Measurements from ENCODE around the gene TET3.

Gene TET3

GRCh38 chr2:74031221-74031620, 46.5 kb downstream of the TET3 start:
- no peak for DNase-seq (ENCODE audit: low read depth in 2 of 2)

GRCh38 chr2:74031959-74032287, 47.2 kb downstream of the TET3 start:
- no peak for DNase-seq (ENCODE audit: low read depth in 2 of 2)

- DNase-seq (ENCODE audit: low read depth in 2 of 2) = no peak
These were observed 48.7 kb downstream of the TET3 start for GRCh38 chr2:74033375-74033774.

Measured in stimulated activated CD8-positive, alpha-beta memory T cell treated with anti-CD3 and anti-CD28 coated beads, Interleukin-7, amount 100 ng/mL, for 4 hours (primary cell).